Calu3 (cell line): ENCODE results near the gene SLC38A9. TPM values are rescaled to one million over a fixed set of nuclear protein-coding genes. Genes with fewer than 3 reads are reported as not detected.

Experiments used
- BruUV-seq: library from RNA; stranded (reverse); fragments of 400-500 nt; replicated peaks from 2 replicates; lab custom pipeline; 2021; lab: Mats Ljungman, UMichigan
- CTCF ChIA-PET: fragments of 300-600 bp; sonication (Branson Sonifier 250); formaldehyde crosslinking; loops from one replicate; lab custom pipeline; 2022; ENCODE audit warnings: antibody characterized with exemption; lab: Charles Lee
- DNase-seq: peaks from one replicate; pipeline ENCODE4 v3.0.0; 2022
- H3K27ac Mint-ChIP-seq: one replicate; pipeline ENCODE4 v1.8.0; 2022; ENCODE audit warnings: mixed read lengths; ENCODE audit not compliant: unreplicated experiment
- H3K27me3 Mint-ChIP-seq: one replicate; pipeline ENCODE4 v1.8.0; 2022; ENCODE audit warnings: mixed read lengths; ENCODE audit not compliant: unreplicated experiment
- H3K36me3 Mint-ChIP-seq: one replicate; pipeline ENCODE4 v1.8.0; 2022; ENCODE audit warnings: mild to moderate bottlenecking, moderate library complexity, mixed read lengths; ENCODE audit not compliant: insufficient read depth, unreplicated experiment
- H3K4me1 Mint-ChIP-seq: one replicate; pipeline ENCODE4 v1.8.0; 2022; ENCODE audit warnings: mild to moderate bottlenecking, low read depth, mixed read lengths; ENCODE audit not compliant: unreplicated experiment
- H3K4me3 Mint-ChIP-seq: one replicate; pipeline ENCODE4 v1.8.0; 2022; ENCODE audit warnings: mild to moderate bottlenecking, low read depth, moderate library complexity, mixed read lengths; ENCODE audit not compliant: unreplicated experiment
- H3K9me3 Mint-ChIP-seq: one replicate; pipeline ENCODE4 v1.8.0; 2022; ENCODE audit warnings: low read depth, mixed read lengths; ENCODE audit not compliant: unreplicated experiment
- intact Hi-C: fragments of 100-400 bp; cut with micrococcal nuclease; formaldehyde crosslinking; loops from one replicate; pipeline ENCODE4 v1.10.0; 2022; ENCODE audit not compliant: unreplicated experiment
- total RNA-seq: library from RNA; stranded (reverse); gene quantifications from 2 replicates; pipeline ENCODE4 v1.2.3, GENCODE V29; 2022
- TF ChIP-seq, protein P1 (sequence below): fragments of 200-600 bp; IDR thresholded peaks from one replicate; pipeline ENCODE4 v1.8.0; 2022; ENCODE audit warnings: antibody characterized with exemption; ENCODE audit not compliant: unreplicated experiment

Gene SLC38A9
- total RNA-seq, 1 experiment from 2014 or later = 30.5 TPM

GRCh38 chr5:55742778-55743177 is 30.7 kb upstream of the SLC38A9 start:
- no peak for DNase-seq
- H3K27ac Mint-ChIP-seq = no peak overlapping the region
- intact Hi-C loops = no loop called here
- TF ChIP-seq, protein P1, sequence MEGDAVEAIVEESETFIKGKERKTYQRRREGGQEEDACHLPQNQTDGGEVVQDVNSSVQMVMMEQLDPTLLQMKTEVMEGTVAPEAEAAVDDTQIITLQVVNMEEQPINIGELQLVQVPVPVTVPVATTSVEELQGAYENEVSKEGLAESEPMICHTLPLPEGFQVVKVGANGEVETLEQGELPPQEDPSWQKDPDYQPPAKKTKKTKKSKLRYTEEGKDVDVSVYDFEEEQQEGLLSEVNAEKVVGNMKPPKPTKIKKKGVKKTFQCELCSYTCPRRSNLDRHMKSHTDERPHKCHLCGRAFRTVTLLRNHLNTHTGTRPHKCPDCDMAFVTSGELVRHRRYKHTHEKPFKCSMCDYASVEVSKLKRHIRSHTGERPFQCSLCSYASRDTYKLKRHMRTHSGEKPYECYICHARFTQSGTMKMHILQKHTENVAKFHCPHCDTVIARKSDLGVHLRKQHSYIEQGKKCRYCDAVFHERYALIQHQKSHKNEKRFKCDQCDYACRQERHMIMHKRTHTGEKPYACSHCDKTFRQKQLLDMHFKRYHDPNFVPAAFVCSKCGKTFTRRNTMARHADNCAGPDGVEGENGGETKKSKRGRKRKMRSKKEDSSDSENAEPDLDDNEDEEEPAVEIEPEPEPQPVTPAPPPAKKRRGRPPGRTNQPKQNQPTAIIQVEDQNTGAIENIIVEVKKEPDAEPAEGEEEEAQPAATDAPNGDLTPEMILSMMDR = no peak
- H3K36me3 Mint-ChIP-seq = no peaks in the 10 kb centered on the region
- H3K27me3 Mint-ChIP-seq = no peaks in the 10 kb centered on the region
- CTCF ChIA-PET = no interaction called here
- H3K9me3 Mint-ChIP-seq = no peaks in the 10 kb centered on the region
- no peak overlapping the region for H3K4me3 Mint-ChIP-seq
- no TSS peak for BruUV-seq
- no peaks in the 10 kb centered on the region for H3K4me1 Mint-ChIP-seq

DNA sequence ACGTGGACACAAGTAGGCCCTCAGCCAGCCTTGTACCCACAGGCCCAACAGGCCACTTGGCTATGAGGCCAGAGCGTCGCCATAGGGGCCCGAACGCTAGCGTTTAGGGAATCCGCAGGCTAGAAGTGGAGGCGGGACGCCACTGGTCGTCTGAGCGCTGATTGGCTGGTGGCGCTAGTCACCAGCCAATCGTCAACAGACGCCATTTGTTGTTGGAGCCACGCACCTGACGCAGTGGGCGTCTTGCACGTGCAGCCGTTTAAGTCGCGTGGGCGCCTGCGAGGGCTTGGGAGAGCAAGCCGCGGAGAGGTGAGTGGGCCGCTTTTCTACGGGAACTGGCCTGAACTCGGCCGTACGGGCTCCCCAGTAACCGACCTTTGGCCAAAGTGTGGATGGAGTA is 25.7 kb upstream of the SLC38A9 start, which contains the start of gene DDX4:
TSS of gene DDX4 (plus strand) at position 269 of the 400 bp plus-strand sequence. CDS start 903 bp downstream, outside the sequence.
- CTCF ChIA-PET = no interaction called here
- BruUV-seq = no TSS peak
- no peaks in the 10 kb centered on the region for H3K4me1 Mint-ChIP-seq
- intact Hi-C loops = no loop called here
- DNase-seq = no peak
- TF ChIP-seq, protein P1 = no peak
- H3K9me3 Mint-ChIP-seq = no peaks in the 10 kb centered on the region
- no peak within 1 kb of the TSS for H3K4me3 Mint-ChIP-seq
- no peaks in the 10 kb centered on the region for H3K36me3 Mint-ChIP-seq
- H3K27me3 Mint-ChIP-seq = no peaks in the 10 kb centered on the region
- H3K27ac Mint-ChIP-seq = no peak within 1 kb of the TSS

DNA sequence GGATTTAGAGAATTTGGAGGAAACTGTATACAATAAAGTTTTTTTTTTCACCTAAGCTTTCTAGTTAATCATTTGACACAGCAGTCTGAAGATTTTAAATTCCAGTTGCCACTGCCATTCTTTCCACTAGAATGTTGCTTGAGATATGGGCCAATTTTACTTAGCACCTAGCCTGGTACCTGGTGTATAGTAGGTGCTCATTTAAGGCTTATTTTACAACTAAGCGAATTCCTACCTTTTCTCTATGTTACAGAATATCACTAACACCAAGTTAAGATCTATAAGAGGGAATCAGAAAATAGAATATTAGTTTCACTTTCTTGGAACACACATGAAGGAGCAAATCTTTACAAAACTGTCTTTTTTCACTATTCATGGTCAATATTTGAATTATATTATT is 22.5 kb upstream of the SLC38A9 start:
- Mint-ChIP-seq H3K27me3 (no peaks in the 10 kb centered on the region), H3K27ac (no peak overlapping the region), H3K4me1 (no peaks in the 10 kb centered on the region), H3K9me3 (no peaks in the 10 kb centered on the region), H3K4me3 (no peak overlapping the region), H3K36me3 (no peaks in the 10 kb centered on the region)
- no TSS peak for BruUV-seq
- no peak for DNase-seq
- intact Hi-C loops = no loop called here
- TF ChIP-seq, protein P1 = no peak
- CTCF ChIA-PET = no interaction called here

- no TSS peak for BruUV-seq
- CTCF ChIA-PET = no interaction called here
- Mint-ChIP-seq H3K27me3 (no peaks in the 10 kb centered on the region), H3K27ac (no peak overlapping the region), H3K4me1 (no peaks in the 10 kb centered on the region), H3K4me3 (no peak overlapping the region), H3K36me3 (no peaks in the 10 kb centered on the region), H3K9me3 (no peaks in the 10 kb centered on the region)
- intact Hi-C loops = no loop called here
- TF ChIP-seq, protein P1 = no peak
- DNase-seq = no peak
These were observed 20.5 kb upstream of the SLC38A9 start for GRCh38 chr5:55732585-55732984.
